ENCODE results near the gene MIDN.

MIDN gene

GRCh38 chr19:1261538-1261797 lies 13.1 kb downstream of the MIDN start:
- ChIA-PET CTCF (interaction anchor here (1.2 to 11.8 kb wide), 2 partner anchors 10 to 19 kb away, joined by 5 to 626 read pairs; partner anchors contain the start of gene ATP5F1D), POLR2A (interaction anchor here (1.4 to 7.3 kb wide), 3 partner anchors 7 to 17 kb away, joined by 5 to 188 read pairs (median 36); partner anchors contain the start of gene CIRBP)
- peak; percentile 15 for TF ChIP-seq CTCF (IDR thresholded peaks at IDR 0.05; ENCODE audit: insufficient read depth, low read length, missing control alignments)
- no peak for DNase-seq (ENCODE audit: low read depth, low spot score)
- H3K4me3 ChIP-seq (ENCODE audit: low read depth, low read length) = peak overlapping the region; percentile 69

- POLR2A ChIA-PET = interaction anchor here (1.4 to 7.3 kb wide), 3 partner anchors 7 to 18 kb away, joined by 5 to 188 read pairs (median 36); partner anchors contain the start of gene CIRBP
- CTCF ChIA-PET = interaction anchor here (1.2 to 11.8 kb wide), 2 partner anchors 10 to 19 kb away, joined by 5 to 626 read pairs; partner anchors contain the start of gene ATP5F1D
- TF ChIP-seq CTCF (IDR thresholded peaks at IDR 0.05; ENCODE audit: insufficient read depth, low read length, missing control alignments) = no peak
- H3K4me3 ChIP-seq (ENCODE audit: low read depth, low read length) = peak overlapping the region; percentile 69
- no peak for DNase-seq (ENCODE audit: low read depth, low spot score)
Measured at GRCh38 chr19:1261798-1262622, 13.6 kb downstream of the MIDN start.

- CTCF ChIA-PET = interaction anchor here (1.2 to 11.8 kb wide), 2 partner anchors 11 to 20 kb away, joined by 5 to 626 read pairs; partner anchors contain the start of gene ATP5F1D
- no peak for TF ChIP-seq CTCF (IDR thresholded peaks at IDR 0.05; ENCODE audit: insufficient read depth, low read length, missing control alignments)
- peak overlapping the region; percentile 18 for H3K4me3 ChIP-seq (ENCODE audit: low read depth, low read length)
- no peak for DNase-seq (ENCODE audit: low read depth, low spot score)
- POLR2A ChIA-PET = interaction anchor here (1.4 to 7.3 kb wide), 2 partner anchors 8 to 18 kb away, joined by 5 to 188 read pairs; no protein-coding TSS in a partner anchor
Measured at GRCh38 chr19:1262623-1263123, 14.3 kb downstream of the MIDN start.

- no peak overlapping the region for H3K4me3 ChIP-seq (ENCODE audit: low read depth, low read length)
- DNase-seq (ENCODE audit: low read depth, low spot score) = no peak
- CTCF ChIA-PET = interaction anchor here (5.1 to 11.8 kb wide), 2 partner anchors 15 to 20 kb away, joined by 24 to 626 read pairs; partner anchors contain the start of gene ATP5F1D
- POLR2A ChIA-PET = interaction anchor here (7.3 kb wide), 1 partner anchor 8 kb away, joined by 188 read pairs; no protein-coding TSS in a partner anchor
- TF ChIP-seq CTCF (IDR thresholded peaks at IDR 0.05; ENCODE audit: insufficient read depth, low read length, missing control alignments) = no peak
Measured at GRCh38 chr19:1263188-1263587, 14.8 kb downstream of the MIDN start.

GRCh38 chr19:1264801-1265614 lies 16.6 kb downstream of the MIDN start:
- TF ChIP-seq CTCF (IDR thresholded peaks at IDR 0.05; ENCODE audit: insufficient read depth, low read length, missing control alignments) = no peak
- no peak overlapping the region; the same call in 1 of the 2 replicates for H3K4me3 ChIP-seq (ENCODE audit: low read depth, low read length)
- DNase-seq (ENCODE audit: low read depth, low spot score) = no peak
- ChIA-PET POLR2A (interaction anchor here (0.6 to 7.3 kb wide), 9 partner anchors 9 to 243 kb away, joined by 3 to 188 read pairs (median 4); partner anchors contain the start of genes FAM174C and RNU6-2), CTCF (interaction anchor here (1.2 to 11.8 kb wide), 5 partner anchors 10 to 44 kb away, joined by 3 to 626 read pairs (median 24); partner anchors contain the start of gene ATP5F1D)
